ENCODE data around the gene MYO3B.
"Not testable (repeated sequence)": the region's sequence is repeated elsewhere in the genome, so short reads cannot be mapped to it uniquely, and the experiment has no call there.

The MYO3B gene

GRCh38 chr2:170276056-170276455 is 98.1 kb downstream of the MYO3B start:
- no peak for TF ChIP-seq CTCF (IDR thresholded peaks at IDR 0.05)
- Histone ChIP-seq H3K4me3 (no peak overlapping the region), H3K27ac (no peak overlapping the region)
- DNase-seq (ENCODE audit: low spot score) = no peak

- Histone ChIP-seq H3K27ac (no peak overlapping the region), H3K4me3 (no peak overlapping the region)
- no peak for TF ChIP-seq CTCF (IDR thresholded peaks at IDR 0.05)
- no peak for DNase-seq (ENCODE audit: low spot score)
Measured at GRCh38 chr2:170276925-170277629, 99.1 kb downstream of the MYO3B start.

- TF ChIP-seq CTCF (IDR thresholded peaks at IDR 0.05) = no peak
- Histone ChIP-seq H3K4me3 (no peak overlapping the region), H3K27ac (no peak overlapping the region)
- no peak for DNase-seq (ENCODE audit: low spot score)
Measured at GRCh38 chr2:170277951-170278350, 100.0 kb downstream of the MYO3B start.

- not testable (repeated sequence) for DNase-seq (ENCODE audit: low spot score); H3K4me3 ChIP-seq; H3K27ac ChIP-seq
Measured at GRCh38 chr2:170279615-170280014, 101.7 kb downstream of the MYO3B start.

GRCh38 chr2:170282851-170283250 is 104.9 kb downstream of the MYO3B start:
- no peak overlapping the region for H3K4me3 ChIP-seq
- TF ChIP-seq CTCF (IDR thresholded peaks at IDR 0.05) = no peak
- no peak overlapping the region for H3K27ac ChIP-seq
- DNase-seq (ENCODE audit: low spot score) = no peak

- DNase-seq (ENCODE audit: low spot score) = no peak
- TF ChIP-seq CTCF (IDR thresholded peaks at IDR 0.05) = no peak
- Histone ChIP-seq H3K4me3 (no peak overlapping the region), H3K27ac (no peak overlapping the region)
Measured at GRCh38 chr2:170284205-170284604, 106.3 kb downstream of the MYO3B start.

- TF ChIP-seq CTCF (IDR thresholded peaks at IDR 0.05) = no peak
- no peak for DNase-seq (ENCODE audit: low spot score)
- no peak overlapping the region for H3K27ac ChIP-seq
- no peak overlapping the region for H3K4me3 ChIP-seq
Measured at GRCh38 chr2:170288859-170289258, 110.9 kb downstream of the MYO3B start.

Measured in coronary artery (tissue), 2 donors.